Mammary epithelial cell (primary cell): ENCODE measurements around the gene RUNX1.

Source experiments
- EZH2 ChIP-seq: IDR thresholded peaks from 2 replicates; pipeline ENCODE4 v1.6.1; 2012; ENCODE audit warnings: low read length, inconsistent platforms, borderline replicate concordance
- TF ChIP-seq, protein P1 (sequence below), 2 donors: IDR thresholded peaks in 1 of 2; conservative IDR thresholded peaks in 1 of 2; 2 replicates each; pipeline ENCODE4 v1.5.1; 2011 to 2012; ENCODE audit warnings: inconsistent platforms in 2 of 2, low read length in 2 of 2, mild to moderate bottlenecking in 2 of 2, control low read depth in 1 of 2, low read depth in 1 of 2; ENCODE audit not compliant: insufficient read depth in 1 of 2; ENCODE audit errors: extremely low read depth in 1 of 2

DNA sequence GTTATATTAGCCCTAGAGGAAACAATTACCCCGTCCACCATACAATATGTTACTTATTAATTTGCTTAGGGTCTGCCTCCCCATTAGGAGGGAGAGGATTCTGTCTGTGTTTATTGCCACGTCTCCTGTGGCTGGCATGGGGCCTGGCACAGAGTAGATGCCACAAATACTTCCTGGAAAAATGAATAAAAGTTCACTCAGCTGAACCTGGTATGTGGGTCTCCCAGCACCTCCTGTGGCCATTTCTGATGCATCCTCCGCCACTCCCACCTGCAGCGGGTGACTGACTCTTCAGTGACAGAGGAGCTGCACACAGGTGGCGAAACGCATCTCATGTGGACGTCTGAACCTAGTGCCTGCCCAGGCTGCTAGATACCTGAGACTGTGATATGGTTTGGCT, 267.6 kb downstream of the RUNX1 start:
- TF ChIP-seq, protein P1, sequence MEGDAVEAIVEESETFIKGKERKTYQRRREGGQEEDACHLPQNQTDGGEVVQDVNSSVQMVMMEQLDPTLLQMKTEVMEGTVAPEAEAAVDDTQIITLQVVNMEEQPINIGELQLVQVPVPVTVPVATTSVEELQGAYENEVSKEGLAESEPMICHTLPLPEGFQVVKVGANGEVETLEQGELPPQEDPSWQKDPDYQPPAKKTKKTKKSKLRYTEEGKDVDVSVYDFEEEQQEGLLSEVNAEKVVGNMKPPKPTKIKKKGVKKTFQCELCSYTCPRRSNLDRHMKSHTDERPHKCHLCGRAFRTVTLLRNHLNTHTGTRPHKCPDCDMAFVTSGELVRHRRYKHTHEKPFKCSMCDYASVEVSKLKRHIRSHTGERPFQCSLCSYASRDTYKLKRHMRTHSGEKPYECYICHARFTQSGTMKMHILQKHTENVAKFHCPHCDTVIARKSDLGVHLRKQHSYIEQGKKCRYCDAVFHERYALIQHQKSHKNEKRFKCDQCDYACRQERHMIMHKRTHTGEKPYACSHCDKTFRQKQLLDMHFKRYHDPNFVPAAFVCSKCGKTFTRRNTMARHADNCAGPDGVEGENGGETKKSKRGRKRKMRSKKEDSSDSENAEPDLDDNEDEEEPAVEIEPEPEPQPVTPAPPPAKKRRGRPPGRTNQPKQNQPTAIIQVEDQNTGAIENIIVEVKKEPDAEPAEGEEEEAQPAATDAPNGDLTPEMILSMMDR (conservative IDR thresholded peaks at IDR 0.05 in 1 of 2, IDR thresholded peaks at IDR 0.05 in 1 of 2; ENCODE audit: extremely low read depth in 1 of 2, insufficient read depth in 1 of 2, low read depth in 1 of 2, low read length in 2 of 2), result no peak
- no peak for TF ChIP-seq EZH2
